ENCODE data around the gene HES7.

The HES7 gene

GRCh38 chr17:8146381-8147140 is 22.7 kb upstream of the HES7 start:
- H3K4me3 ChIP-seq: no peak overlapping the region
- H3K27ac ChIP-seq: peak overlapping the region in 2 of 21 experiments; percentile 15 to 41

DNA sequence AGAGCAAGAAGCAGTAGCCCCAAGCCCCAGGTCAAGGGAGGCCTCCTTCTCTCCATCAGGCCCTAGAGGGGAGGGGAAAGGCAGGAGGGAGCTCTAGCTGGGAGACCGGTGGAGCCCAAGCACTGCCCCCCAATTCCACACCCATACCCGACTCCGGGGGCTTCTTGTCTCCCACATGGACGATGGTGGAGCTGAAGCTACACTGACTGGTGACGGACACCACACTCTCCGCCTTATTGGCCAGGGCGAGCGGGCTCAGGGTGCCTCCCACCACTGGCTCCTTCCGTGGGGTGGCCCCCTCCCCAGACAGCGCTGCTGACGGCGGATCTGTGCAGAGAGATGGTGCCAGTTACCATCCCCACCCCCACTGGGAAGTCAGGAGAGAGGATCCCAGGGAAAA is 21.9 kb upstream of the HES7 start:
- H3K27ac ChIP-seq: peak overlapping the region in 1 of 21 experiments; percentile 15

DNA sequence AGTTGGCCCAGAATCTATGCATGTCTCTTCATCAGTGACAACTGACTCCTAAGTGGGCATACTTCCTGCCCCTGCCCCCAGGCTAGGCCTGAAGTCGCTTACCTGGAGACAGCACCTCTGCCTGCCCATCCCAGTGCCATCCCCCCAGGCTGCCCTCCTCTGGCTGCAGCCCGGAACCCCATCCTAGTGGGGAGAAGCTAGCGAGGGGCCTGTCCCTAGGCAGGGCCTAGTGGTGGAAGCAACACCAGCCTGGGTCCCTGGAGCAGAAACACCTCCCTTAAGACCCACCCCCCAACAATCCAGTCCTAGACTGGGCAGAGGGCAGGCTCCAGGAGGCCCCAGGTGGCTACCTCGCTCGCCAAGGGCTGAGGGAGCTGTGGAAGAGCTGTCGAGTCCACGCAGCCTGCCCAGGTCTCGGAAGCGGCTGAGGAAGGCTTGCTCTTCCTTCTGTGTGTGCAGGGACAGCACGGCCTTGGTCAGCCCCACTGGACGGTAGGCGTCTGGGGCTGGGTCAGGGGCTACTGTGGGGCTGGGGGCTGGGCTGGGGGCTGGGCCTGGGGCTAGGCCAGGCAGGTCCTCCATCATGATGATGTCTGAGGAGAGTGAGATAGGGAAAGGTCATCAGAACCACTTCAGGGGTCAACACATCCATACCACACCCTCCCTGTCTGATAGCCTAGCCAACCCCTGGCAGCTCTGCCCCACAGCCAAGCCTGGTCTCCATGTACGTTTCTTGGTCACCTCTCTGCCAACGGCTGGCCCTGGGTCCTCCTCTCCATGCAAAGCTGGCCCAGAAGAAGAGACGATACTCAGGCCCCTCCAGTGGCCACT is 20.7 kb upstream of the HES7 start:
- Histone ChIP-seq H3K4me3 (no peak overlapping the region), H3K27ac (no peak overlapping the region)

More for the DNA sequence above, 21.9 kb upstream of the HES7 start:
- H3K4me3 ChIP-seq: no peak overlapping the region

GRCh38 chr17:8143581-8144400 is 19.9 kb upstream of the HES7 start:
- Histone ChIP-seq H3K4me3 (no peak overlapping the region), H3K27ac (no peak overlapping the region)

DNA sequence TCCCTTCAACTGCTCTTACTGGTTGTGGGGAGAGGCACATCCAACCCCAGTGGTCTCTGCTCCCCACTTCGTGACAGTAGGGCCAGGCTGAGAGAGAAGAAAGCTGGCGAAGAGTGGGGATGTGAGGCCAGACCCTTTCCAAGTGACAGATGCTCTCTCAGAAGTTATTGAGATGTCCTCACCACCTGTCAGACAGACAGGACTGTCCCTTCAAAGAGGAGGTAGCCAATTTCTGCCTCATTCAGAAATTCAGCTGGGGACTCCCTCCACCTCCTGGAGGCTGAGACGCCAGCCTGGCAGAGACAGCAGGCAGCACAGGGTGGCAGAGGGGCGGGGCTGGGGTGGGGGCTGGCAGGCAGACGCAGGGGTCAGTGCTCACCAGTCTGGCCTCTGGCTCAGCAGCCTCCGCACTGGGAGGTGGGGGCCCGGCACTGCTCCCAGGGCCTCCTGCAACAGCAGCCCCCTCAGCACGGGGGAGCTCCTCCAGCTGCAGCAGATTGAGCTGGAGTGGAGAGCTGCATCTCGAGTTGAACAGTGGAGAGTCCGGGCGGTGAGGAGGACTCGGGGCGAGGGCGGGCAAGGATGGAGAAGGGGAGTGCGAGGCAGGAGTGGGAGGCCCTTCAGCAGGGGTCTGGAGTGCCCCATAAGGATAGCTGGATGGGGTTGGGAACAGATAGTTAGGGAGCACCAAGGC is 19.1 kb upstream of the HES7 start:
- no peak overlapping the region for H3K27ac ChIP-seq
- H3K4me3 ChIP-seq: no peak overlapping the region

GRCh38 chr17:8142158-8142886 is 18.4 kb upstream of the HES7 start:
- no peak overlapping the region for H3K4me3 ChIP-seq
- no peak overlapping the region for H3K27ac ChIP-seq

- no peak overlapping the region for H3K4me3 ChIP-seq
- H3K27ac ChIP-seq: no peak overlapping the region
Observed at GRCh38 chr17:8141741-8142140, 17.8 kb upstream of the HES7 start.

DNA sequence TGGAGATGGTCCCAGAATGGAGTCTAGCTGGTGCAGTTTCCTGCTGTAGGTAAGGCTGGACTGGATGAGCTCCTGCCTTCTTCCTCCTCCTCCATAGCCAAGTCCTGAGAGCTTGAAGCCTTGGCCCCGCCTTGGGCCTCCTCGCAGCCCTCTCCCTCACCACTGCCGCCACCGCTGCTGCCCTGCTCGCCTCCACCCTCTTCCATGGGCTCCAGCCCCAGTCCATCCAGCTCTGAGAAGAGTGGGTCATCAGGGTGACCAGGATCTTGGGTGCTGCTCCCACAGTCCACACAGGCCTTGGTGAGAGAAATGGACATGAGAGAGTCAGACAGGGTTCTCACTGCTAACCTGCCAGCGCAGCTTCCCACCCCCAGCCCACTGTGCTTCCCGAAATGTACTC is 17.1 kb upstream of the HES7 start:
- H3K27ac ChIP-seq: no peak overlapping the region
- no peak overlapping the region for H3K4me3 ChIP-seq

- peak overlapping the region in 2 of 21 experiments; percentile 13 to 43 for H3K27ac ChIP-seq
- no peak overlapping the region for H3K4me3 ChIP-seq
Observed at GRCh38 chr17:8140065-8141029, 16.4 kb upstream of the HES7 start.

DNA sequence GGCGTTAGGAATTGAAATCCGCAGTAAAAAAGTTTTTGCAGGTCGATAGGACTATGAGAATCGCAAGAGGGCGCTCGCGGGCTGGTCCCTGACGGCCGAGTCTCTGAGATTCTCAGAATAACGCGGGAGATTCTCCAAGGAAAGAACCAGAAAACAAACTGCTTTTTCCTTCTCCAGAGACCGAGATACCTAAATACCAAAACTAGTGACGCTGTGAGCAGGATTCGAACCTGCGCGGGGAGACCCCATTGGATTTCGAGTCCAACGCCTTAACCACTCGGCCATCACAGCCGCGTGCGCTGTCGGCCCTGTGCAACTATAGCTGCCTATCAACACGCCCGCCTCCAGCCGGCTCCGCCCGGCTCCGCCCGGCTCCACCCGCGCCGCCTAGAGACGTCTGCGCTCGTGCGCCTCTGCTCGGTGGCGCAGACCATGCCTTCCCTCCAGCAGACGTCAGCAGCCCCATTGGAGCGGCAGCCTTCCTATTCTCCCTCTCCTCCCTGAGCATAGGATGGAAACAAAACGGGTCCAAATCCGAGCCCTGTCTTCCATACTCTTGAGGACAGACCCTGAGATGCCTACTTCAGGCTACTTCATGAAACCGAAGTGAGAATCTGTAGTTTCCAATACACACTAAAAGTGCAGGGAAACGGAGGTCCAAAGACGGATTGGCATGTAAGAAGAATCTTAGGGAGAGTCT is 14.9 kb upstream of the HES7 start:
- H3K27ac ChIP-seq: peak overlapping the region in 19 of 21 experiments; percentile 18 to 77 (median 60)
- peak overlapping the region in 6 of 7 experiments; percentile 15 to 39 (median 28) for H3K4me3 ChIP-seq

GRCh38 chr17:8138374-8138671 is 14.4 kb upstream of the HES7 start:
- Histone ChIP-seq H3K4me3 (peak overlapping the region in 6 of 7 experiments; percentile 15 to 39 (median 22)), H3K27ac (peak overlapping the region in 13 of 21 experiments; percentile 19 to 76 (median 60))

GRCh38 chr17:8137645-8138373 is 13.9 kb upstream of the HES7 start:
- peak overlapping the region in 5 of 7 experiments; percentile 17 to 39 (median 28) for H3K4me3 ChIP-seq
- peak overlapping the region in 9 of 21 experiments; percentile 21 to 76 (median 63) for H3K27ac ChIP-seq

DNA sequence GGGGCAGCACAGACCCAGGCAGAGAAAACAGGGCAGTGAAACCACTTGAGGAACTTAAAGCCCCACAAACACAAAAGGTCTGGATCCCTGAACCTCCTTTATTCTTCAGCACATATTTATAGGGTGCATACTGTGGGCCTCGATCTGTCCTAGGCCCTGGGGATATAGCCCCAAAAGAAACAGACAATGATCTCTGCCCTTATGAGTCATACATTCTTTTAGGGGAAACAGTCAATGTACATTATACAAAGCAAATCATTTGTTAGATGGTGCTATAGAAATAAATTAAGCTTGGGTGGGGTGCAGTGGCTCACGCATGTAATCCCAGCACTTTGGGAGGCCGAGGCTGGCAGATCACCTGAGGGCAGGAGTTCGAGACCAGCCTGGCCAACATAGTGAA is 10.0 kb upstream of the HES7 start:
- H3K4me3 ChIP-seq: no peak overlapping the region
- no peak overlapping the region for H3K27ac ChIP-seq

GRCh38 chr17:8133399-8133798 is 9.5 kb upstream of the HES7 start:
- Histone ChIP-seq H3K4me3 (no peak overlapping the region), H3K27ac (no peak overlapping the region)

- H3K27ac ChIP-seq: no peak overlapping the region
- H3K4me3 ChIP-seq: no peak overlapping the region
Observed at GRCh38 chr17:8131844-8132441, 8.0 kb upstream of the HES7 start.

DNA sequence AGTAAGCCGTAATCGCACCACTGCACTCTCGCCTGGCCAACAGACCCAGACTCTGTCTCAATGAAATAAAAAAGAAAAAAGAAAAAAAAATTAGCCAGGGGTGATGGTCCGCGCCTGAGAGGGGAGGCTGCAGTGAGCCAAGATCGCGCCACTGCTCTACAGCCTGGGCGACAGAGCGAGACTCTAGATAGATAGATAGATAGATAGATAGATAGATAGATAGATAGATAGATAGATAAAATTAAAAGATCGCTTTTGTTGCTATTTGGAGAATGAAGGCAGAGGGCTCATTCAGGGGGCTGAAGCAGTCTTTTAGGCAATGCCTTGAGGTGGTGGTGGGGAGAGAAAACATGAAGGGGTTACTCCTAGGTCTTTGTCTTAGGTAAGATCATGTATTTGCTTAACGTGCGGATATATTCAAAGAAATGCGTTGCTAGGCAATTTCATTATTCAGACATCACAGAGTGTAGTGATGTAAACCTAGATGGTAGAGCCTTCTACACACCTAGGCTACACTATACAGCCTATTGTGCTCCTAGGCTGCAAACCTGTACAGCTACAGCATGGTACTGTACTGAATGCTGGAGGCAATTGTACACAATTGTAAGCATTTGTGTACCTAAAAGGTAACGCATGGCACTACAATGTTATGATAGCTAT is 4.3 kb upstream of the HES7 start:
- Histone ChIP-seq H3K4me3 (no peak overlapping the region), H3K27ac (no peak overlapping the region)

Measured in skin epidermis (tissue), 12 donors.